ENCODE measurements around the gene SPEG.

SPEG gene

GRCh38 chr2:219538504-219538951 is 103.9 kb downstream of the SPEG start:
- no peak for DNase-seq

DNA sequence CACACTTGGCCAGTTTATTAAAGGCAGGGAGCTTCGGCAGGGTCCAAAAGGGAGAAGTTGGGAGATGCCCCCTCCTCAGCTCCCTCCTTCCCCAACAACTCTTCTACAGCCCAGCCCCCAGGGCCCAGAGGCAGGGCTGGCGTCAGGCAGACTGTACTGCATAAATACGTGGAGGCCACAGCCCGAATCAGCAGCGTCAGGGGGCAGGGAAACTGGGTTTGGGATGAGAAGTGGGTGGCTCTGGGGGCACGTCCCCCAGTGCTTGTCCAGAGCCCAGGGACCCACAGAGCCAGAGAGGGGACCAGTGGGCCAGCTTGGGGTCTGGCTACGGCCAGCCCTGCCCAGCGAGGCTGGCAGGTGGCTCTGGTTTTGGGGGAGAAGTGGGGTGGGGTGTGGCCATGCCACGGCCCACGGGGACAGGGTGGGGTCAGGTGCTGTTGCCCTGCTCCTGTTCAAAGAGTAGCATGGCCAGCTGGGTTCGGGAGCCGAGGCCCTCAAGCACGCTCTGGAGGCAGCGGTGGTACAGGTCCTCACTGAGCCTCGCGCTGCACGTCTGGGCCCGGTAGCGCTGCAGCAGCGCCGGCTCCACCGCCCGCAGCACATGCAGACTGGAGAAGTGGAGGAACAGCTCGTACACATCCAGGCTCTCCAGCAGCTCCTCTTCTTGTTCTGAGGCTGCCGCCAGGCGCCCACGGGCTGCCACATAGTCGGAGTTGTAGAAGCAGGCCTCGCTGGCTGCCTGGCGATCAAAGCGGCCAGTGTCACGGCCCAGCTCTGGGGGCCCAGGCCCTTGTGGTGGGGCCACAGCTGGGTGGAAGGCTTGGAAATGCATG is 104.5 kb downstream of the SPEG start:
- DNase-seq, result no peak

DNA sequence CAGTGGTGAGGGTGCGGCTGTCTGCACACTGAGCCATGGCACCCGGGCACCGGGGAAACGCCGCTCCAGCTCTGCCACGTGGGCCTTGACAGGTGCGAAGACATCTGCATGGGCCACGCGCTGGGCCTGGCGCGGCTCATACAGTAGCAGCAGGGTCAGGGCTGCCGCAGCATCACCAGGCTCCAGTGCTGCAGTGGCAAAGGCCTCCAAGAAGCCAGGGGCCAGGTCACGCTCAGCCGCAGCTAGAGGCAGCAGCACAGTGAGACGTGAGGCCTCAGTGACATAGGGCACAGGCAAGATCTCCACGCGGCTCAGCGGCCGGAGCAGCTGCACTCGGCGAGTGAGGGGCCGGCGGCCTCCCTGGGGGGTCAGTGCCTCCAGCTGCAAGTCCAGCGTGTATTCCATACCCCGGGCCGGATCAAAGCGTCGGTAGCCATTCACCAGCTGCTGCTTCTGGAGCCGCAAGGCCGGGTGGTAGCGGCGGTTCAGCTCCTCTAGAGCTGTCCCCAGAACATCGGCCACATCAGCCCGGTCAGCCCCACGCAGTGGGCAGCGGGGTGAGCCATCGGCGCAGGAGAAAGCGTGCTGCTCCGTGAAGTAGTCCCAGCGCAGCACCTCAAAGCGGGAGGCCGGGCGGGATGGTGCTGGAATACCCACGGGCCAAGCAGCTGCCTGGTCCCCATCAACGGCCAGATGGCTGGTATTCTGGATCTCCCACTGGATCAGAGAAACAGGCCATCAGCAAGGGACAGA is 105.5 kb downstream of the SPEG start:
- no peak for DNase-seq

GRCh38 chr2:219540784-219541504 is 106.3 kb downstream of the SPEG start:
- DNase-seq, result no peak

DNA sequence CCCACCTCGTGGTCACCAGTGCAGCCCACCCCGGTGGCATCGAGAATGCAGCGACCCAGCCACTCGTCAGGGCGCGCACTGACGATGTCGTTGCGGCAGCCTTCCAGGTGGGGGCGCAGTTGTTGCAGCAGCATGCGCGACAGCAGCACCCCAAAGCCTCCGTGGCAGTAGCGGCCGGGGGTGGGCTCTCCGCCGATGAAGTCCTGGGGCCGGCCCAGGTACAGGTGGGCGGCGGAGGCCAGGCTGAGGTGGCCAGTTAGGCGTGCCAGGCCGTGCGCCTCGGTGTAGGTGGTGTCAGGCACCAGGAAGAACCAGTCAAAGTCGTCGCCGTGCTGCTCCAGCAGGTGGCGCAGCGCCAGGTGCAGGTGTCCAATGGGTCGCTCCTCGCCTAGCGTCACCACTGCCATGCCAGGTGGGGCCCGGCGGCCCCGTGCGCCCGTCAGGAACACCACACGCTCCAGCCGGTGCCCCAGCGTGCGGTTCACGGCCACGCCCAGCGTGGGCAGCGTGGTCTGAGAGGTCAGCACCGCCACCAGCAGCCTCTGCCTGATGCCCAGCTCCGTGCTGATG is 107.1 kb downstream of the SPEG start:
- peak; percentile 84 for DNase-seq

DNA sequence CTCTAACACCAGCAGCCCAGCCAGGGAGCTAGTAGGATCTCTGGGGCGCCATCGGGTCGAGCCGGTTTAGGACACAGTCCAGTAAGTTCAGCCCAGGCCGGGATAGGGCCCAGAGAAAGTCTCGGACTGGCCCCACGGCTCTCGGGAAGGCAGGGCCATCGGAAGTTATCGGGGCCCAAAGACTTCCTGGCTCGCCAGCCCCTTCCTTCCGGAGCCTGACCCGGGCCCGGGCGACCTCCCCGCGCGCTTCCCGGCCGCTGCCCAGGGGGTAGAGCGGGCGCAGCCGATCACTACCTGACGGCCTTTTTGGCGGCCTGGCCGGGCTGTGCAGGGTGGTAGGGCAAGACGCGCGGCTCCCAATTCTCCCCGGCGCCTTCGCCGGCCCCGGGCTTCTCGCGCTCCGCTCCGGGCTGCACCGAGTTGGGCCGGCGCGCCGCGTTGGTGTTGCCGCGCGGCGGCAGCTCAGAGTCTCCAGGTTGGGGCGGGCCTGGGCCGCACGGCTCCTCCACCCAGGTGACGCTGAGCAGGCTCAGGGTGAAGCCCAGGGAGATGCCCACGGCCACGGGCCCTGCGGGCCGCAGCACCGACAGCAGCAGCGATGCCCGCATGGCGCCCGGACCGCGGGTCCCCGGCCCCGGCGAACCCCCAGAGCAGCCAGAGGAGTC is 108.4 kb downstream of the SPEG start:
- no peak for DNase-seq

GRCh38 chr2:219543596-219544358 is 109.1 kb downstream of the SPEG start, which contains the start of the genes CHPF and TMEM198:
Gene CHPF, minus strand, starts transcription at chr2:219543809. Its CDS starts 271 bp downstream, at chr2:219543538.
Gene TMEM198, plus strand, starts transcription at chr2:219544028. Its CDS starts 700 bp downstream, at chr2:219544728.
- DNase-seq, result peak; percentile 96

GRCh38 chr2:219544567-219544966 is 109.9 kb downstream of the SPEG start:
- DNase-seq, result no peak

GRCh38 chr2:219545295-219545942 is 110.8 kb downstream of the SPEG start:
- no peak for DNase-seq

GRCh38 chr2:219545943-219546352 is 111.3 kb downstream of the SPEG start:
- DNase-seq, result no peak

GRCh38 chr2:219547621-219548020 is 113.0 kb downstream of the SPEG start:
- no peak for DNase-seq
